Right lobe of liver (tissue), 4 donors: ENCODE measurements around the gene LDLRAP1.

Experiments
- POLR2A ChIP-seq: fragments of 450-650 bp; IDR thresholded peaks from one replicate; pipeline ENCODE4 v1.6.1; 2017; ENCODE audit warnings: antibody characterized with exemption, mild to moderate bottlenecking
- TF ChIP-seq, protein P1 (sequence below), 4 donors: fragments of 200-600 bp in 3 of 4; fragments of 450-650 bp in 1 of 4; IDR thresholded peaks; one replicate each; pipeline versions ENCODE4 v1.5.1 to v1.8.0; 2016 to 2022; ENCODE audit warnings: antibody characterized with exemption in 4 of 4, mild to moderate bottlenecking in 2 of 4
- donor health status: DM: no; HTN: no; CAD: no.
- donor health status: DM: no; HTN: no; CAD: no.
- donor health status: DM: no; HTN: yes; CAD: no.

DNA sequence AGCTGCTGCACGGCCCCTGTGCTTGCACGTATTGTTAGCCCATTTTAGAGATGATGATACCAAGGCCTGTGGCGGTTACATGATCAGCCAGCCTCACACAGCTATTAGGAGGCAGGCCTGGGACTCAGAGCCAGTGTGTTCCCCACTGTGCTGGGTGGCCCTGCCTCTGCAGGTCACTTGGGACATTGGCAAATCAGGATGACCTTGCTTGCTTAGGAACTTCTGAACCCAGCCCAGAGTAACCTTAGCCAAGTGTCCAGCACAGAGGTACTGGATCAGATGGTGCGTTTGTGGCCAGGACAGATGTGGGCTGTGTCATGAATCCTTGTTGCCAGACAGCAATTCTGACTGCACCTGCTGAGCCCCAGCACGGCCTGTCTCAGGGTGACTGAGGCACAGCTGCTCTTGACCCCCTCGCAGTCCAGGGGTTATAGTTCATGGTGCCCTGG, 28.1 kb downstream of the LDLRAP1 start:
- no peak for TF ChIP-seq POLR2A
- TF ChIP-seq, protein P1, sequence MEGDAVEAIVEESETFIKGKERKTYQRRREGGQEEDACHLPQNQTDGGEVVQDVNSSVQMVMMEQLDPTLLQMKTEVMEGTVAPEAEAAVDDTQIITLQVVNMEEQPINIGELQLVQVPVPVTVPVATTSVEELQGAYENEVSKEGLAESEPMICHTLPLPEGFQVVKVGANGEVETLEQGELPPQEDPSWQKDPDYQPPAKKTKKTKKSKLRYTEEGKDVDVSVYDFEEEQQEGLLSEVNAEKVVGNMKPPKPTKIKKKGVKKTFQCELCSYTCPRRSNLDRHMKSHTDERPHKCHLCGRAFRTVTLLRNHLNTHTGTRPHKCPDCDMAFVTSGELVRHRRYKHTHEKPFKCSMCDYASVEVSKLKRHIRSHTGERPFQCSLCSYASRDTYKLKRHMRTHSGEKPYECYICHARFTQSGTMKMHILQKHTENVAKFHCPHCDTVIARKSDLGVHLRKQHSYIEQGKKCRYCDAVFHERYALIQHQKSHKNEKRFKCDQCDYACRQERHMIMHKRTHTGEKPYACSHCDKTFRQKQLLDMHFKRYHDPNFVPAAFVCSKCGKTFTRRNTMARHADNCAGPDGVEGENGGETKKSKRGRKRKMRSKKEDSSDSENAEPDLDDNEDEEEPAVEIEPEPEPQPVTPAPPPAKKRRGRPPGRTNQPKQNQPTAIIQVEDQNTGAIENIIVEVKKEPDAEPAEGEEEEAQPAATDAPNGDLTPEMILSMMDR (IDR thresholded peaks at IDR 0.05), result no peak
